Erythroblast (primary cell): ENCODE measurements around the gene LDLR.
"Not testable (repeated sequence)": the region's sequence is repeated elsewhere in the genome, so short reads cannot be mapped to it uniquely, and the experiment has no call there.

Experiments
- DNase-seq, 2 experiments: peaks; one replicate each; lab custom pipeline; 2025; lab: John Stamatoyannopoulos, UW
- GATA1 ChIP-seq: IDR thresholded peaks from 2 replicates; pipeline ENCODE4 v1.6.1; 2011; ENCODE audit warnings: low read depth, mild to moderate bottlenecking, control low read depth, low read length, moderate library complexity
- POLR2A ChIP-seq: IDR thresholded peaks from 2 replicates; pipeline ENCODE4 v1.6.1; 2011; ENCODE audit warnings: mild to moderate bottlenecking, low read length

The LDLR gene

GRCh38 chr19:11088506-11089253, 583 bp upstream of the LDLR start:
- no peak for DNase-seq
- TF ChIP-seq POLR2A = no peak
- TF ChIP-seq GATA1 = no peak

- not testable (repeated sequence) for DNase-seq
Observed at GRCh38 chr19:11090014-11090263, 676 bp downstream of the LDLR start.

- peak; percentile 89 for TF ChIP-seq POLR2A
- no peak for TF ChIP-seq GATA1
- DNase-seq = peak; percentile 95 to 96
Observed at GRCh38 chr19:11090264-11090996, 1.2 kb downstream of the LDLR start.

GRCh38 chr19:11090997-11091702, 1.9 kb downstream of the LDLR start:
- TF ChIP-seq POLR2A = no peak
- TF ChIP-seq GATA1 = no peak
- no peak for DNase-seq

- no peak for TF ChIP-seq POLR2A
- no peak for TF ChIP-seq GATA1
- peak; percentile 64 to 76 for DNase-seq
Observed at GRCh38 chr19:11091703-11092153, 2.5 kb downstream of the LDLR start.

- peak; percentile 52 to 55 for DNase-seq
- TF ChIP-seq GATA1 (no peak), POLR2A (no peak)
Observed at GRCh38 chr19:11092181-11092538, 2.9 kb downstream of the LDLR start.

GRCh38 chr19:11093689-11094238, 4.5 kb downstream of the LDLR start:
- no peak for DNase-seq
- TF ChIP-seq POLR2A (no peak), GATA1 (no peak)

GRCh38 chr19:11094520-11094894, 5.2 kb downstream of the LDLR start:
- TF ChIP-seq POLR2A = no peak
- no peak for TF ChIP-seq GATA1

GRCh38 chr19:11096210-11096841, 7.1 kb downstream of the LDLR start:
- no peak for DNase-seq
- no peak for TF ChIP-seq POLR2A
- no peak for TF ChIP-seq GATA1

More at GRCh38 chr19:11094520-11094894, 5.2 kb downstream of the LDLR start:
- DNase-seq = no peak

GRCh38 chr19:11097367-11097766, 8.1 kb downstream of the LDLR start:
- not testable (repeated sequence) for DNase-seq

GRCh38 chr19:11098327-11098726, 9.1 kb downstream of the LDLR start:
- no peak for DNase-seq
- TF ChIP-seq POLR2A = peak; percentile 29
- no peak for TF ChIP-seq GATA1

- no peak for TF ChIP-seq POLR2A
- TF ChIP-seq GATA1 = no peak
- no peak for DNase-seq
Observed at GRCh38 chr19:11098861-11099260, 9.6 kb downstream of the LDLR start.

GRCh38 chr19:11100049-11100448, 10.8 kb downstream of the LDLR start:
- TF ChIP-seq POLR2A (no peak), GATA1 (no peak)
- DNase-seq = no peak

GRCh38 chr19:11101057-11101456, 11.8 kb downstream of the LDLR start:
- no peak for DNase-seq

More at GRCh38 chr19:11101057-11101456, 11.8 kb downstream of the LDLR start:
- no peak for TF ChIP-seq GATA1
- no peak for TF ChIP-seq POLR2A
